Activated CD8-positive, alpha-beta T cell treated with anti-CD3 and anti-CD28 coated beads for 36 hours (primary cell): ENCODE measurements around the gene PCDH15. TPM values are rescaled to one million over a fixed set of nuclear protein-coding genes. Genes with fewer than 3 reads are reported as not detected.

ENCODE experiments used
- ATAC-seq: fragments of 200-7000 bp; cut with Tn5 transposase; one replicate; pipeline ENCODE4 v1.10.0; 2021; ENCODE audit warnings: mild to moderate bottlenecking, moderate library complexity
- CTCF ChIA-PET: fragments of 350-600 bp; sonication (Branson Sonifier 250); formaldehyde crosslinking; loops from one replicate; lab custom pipeline; 2021; ENCODE audit warnings: antibody characterized with exemption; lab: Charles Lee
- POLR2A ChIA-PET: fragments of 350-600 bp; sonication (Branson Sonifier 250); formaldehyde crosslinking; loops from one replicate; lab custom pipeline; 2021; ENCODE audit warnings: antibody characterized with exemption; lab: Charles Lee
- DNase-seq: peaks from one replicate; pipeline ENCODE4 v3.0.0-alpha.2; 2020
- H3K27ac Mint-ChIP-seq: one replicate; pipeline ENCODE4 v1.8.0; 2021; ENCODE audit warnings: mild to moderate bottlenecking, mixed read lengths
- H3K27me3 Mint-ChIP-seq: one replicate; pipeline ENCODE4 v1.8.0; 2021; ENCODE audit warnings: mixed read lengths
- H3K36me3 Mint-ChIP-seq: one replicate; pipeline ENCODE4 v1.8.0; 2021; ENCODE audit warnings: low read depth, mixed read lengths
- H3K4me1 Mint-ChIP-seq: one replicate; pipeline ENCODE4 v1.8.0; 2021; ENCODE audit warnings: low read depth, mixed read lengths
- H3K4me3 Mint-ChIP-seq: one replicate; pipeline ENCODE4 v1.8.0; 2021; ENCODE audit warnings: mild to moderate bottlenecking, moderate library complexity, mixed read lengths
- H3K9me3 Mint-ChIP-seq: one replicate; pipeline ENCODE4 v1.8.0; 2021; ENCODE audit warnings: mixed read lengths
- CTCF ChIP-seq: fragments of 200-600 bp; IDR thresholded peaks from one replicate; pipeline ENCODE4 v1.8.0; 2022; ENCODE audit warnings: antibody characterized with exemption, mild to moderate bottlenecking
- intact Hi-C: fragments of 100-400 bp; cut with micrococcal nuclease; formaldehyde crosslinking; loops from one replicate; pipeline ENCODE4 v1.10.0; 2022
- total RNA-seq, 2 experiments: library from RNA; stranded (reverse); gene quantifications; one replicate each; pipeline ENCODE4 v1.2.3, GENCODE V29; 2021

The PCDH15 gene
- total RNA-seq, 2 experiments from 2014 or later: not detected

- H3K27ac Mint-ChIP-seq: no peak overlapping the region
- H3K9me3 Mint-ChIP-seq: peaks cover 20% of the 10 kb centered on the region
- CTCF ChIA-PET: no interaction called here
- TF ChIP-seq CTCF: no peak
- no peaks in the 10 kb centered on the region for H3K27me3 Mint-ChIP-seq
- POLR2A ChIA-PET: no interaction called here
- no peaks in the 10 kb centered on the region for H3K4me1 Mint-ChIP-seq
- H3K4me3 Mint-ChIP-seq: no peak overlapping the region
- H3K36me3 Mint-ChIP-seq: no peaks in the 10 kb centered on the region
- ATAC-seq: no peak
- DNase-seq: no peak
- intact Hi-C loops: no loop called here
Observed at GRCh38 chr10:53983431-53983830, 817.6 kb downstream of the PCDH15 start.

- Mint-ChIP-seq H3K27ac (no peak overlapping the region), H3K9me3 (peaks cover 13% of the 10 kb centered on the region), H3K4me3 (no peak overlapping the region), H3K4me1 (no peaks in the 10 kb centered on the region), H3K36me3 (no peaks in the 10 kb centered on the region), H3K27me3 (no peaks in the 10 kb centered on the region)
- DNase-seq: no peak
- intact Hi-C loops: no loop called here
- no peak for ATAC-seq
- ChIA-PET CTCF (no interaction called here), POLR2A (no interaction called here)
- TF ChIP-seq CTCF: no peak
Observed at GRCh38 chr10:53980210-53980609, 820.8 kb downstream of the PCDH15 start.

- DNase-seq (no peak), ATAC-seq (no peak)
- CTCF ChIA-PET: no interaction called here
- peaks cover 7% of the 10 kb centered on the region for H3K9me3 Mint-ChIP-seq
- no peak for TF ChIP-seq CTCF
- intact Hi-C loops: no loop called here
- H3K36me3 Mint-ChIP-seq: no peaks in the 10 kb centered on the region
- POLR2A ChIA-PET: no interaction called here
- H3K27ac Mint-ChIP-seq: no peak overlapping the region
- H3K4me3 Mint-ChIP-seq: no peak overlapping the region
- H3K4me1 Mint-ChIP-seq: no peaks in the 10 kb centered on the region
- no peaks in the 10 kb centered on the region for H3K27me3 Mint-ChIP-seq
Observed at GRCh38 chr10:53978301-53978700, 822.7 kb downstream of the PCDH15 start.

GRCh38 chr10:53977267-53977666 is 823.8 kb downstream of the PCDH15 start:
- TF ChIP-seq CTCF: no peak

GRCh38 chr10:53957401-53957800 is 843.6 kb downstream of the PCDH15 start:
- no peak for DNase-seq
- no peak for TF ChIP-seq CTCF
- H3K4me3 Mint-ChIP-seq: no peak overlapping the region
- no peak overlapping the region for H3K27ac Mint-ChIP-seq
- no peaks in the 10 kb centered on the region for H3K36me3 Mint-ChIP-seq
- no peaks in the 10 kb centered on the region for H3K27me3 Mint-ChIP-seq
- no peak for ATAC-seq
- no peaks in the 10 kb centered on the region for H3K4me1 Mint-ChIP-seq
- intact Hi-C loops: no loop called here
- CTCF ChIA-PET: no interaction called here
- POLR2A ChIA-PET: no interaction called here
- H3K9me3 Mint-ChIP-seq: no peaks in the 10 kb centered on the region

More at GRCh38 chr10:53977267-53977666, 823.8 kb downstream of the PCDH15 start:
- Mint-ChIP-seq H3K27ac (no peak overlapping the region), H3K36me3 (no peaks in the 10 kb centered on the region), H3K4me1 (no peaks in the 10 kb centered on the region), H3K4me3 (no peak overlapping the region), H3K9me3 (peaks cover 10% of the 10 kb centered on the region), H3K27me3 (no peaks in the 10 kb centered on the region)
- DNase-seq: no peak
- POLR2A ChIA-PET: no interaction called here
- intact Hi-C loops: no loop called here
- ATAC-seq: no peak
- CTCF ChIA-PET: no interaction called here
